HFF-Myc (cell line): ENCODE data around the gene DIP2B.

Experiments used
- DNase-seq: peaks from one replicate; pipeline ENCODE4 v3.0.0-alpha.2; 2011; ENCODE audit warnings: low read depth; ENCODE audit errors: extremely low read depth
- H3K4me3 ChIP-seq: replicated peaks from 2 replicates; pipeline ENCODE4 v1.5.1; 2011; ENCODE audit warnings: low read depth, mild to moderate bottlenecking, control low read depth, low read length
- TF ChIP-seq, protein P1 (sequence below): IDR thresholded peaks from 2 replicates; pipeline ENCODE4 v1.5.1; 2012; ENCODE audit warnings: mild to moderate bottlenecking, low read depth, low read length, control low read depth; ENCODE audit errors: missing control alignments

DIP2B gene

DNA sequence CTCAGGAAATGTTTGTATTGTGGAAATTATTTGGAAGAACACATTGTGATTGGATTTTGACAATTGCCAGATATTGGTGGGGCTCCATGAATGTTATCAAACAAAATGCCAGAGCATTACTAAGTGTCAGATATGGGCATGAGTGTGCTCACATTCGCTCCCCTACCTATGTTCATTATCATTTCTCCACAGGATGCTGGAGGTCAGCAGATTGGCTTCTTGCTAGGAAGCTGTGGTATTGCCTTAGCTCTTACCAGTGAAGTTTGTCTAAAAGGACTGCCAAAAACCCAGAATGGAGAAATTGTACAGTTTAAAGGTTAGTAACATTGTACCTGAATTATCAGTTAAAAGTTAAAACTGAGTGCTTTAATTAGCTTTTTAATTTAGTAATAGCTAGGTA, 180.9 kb downstream of the DIP2B start:
- H3K4me3 ChIP-seq: no peak overlapping the region
- no peak for DNase-seq
- TF ChIP-seq, protein P1, sequence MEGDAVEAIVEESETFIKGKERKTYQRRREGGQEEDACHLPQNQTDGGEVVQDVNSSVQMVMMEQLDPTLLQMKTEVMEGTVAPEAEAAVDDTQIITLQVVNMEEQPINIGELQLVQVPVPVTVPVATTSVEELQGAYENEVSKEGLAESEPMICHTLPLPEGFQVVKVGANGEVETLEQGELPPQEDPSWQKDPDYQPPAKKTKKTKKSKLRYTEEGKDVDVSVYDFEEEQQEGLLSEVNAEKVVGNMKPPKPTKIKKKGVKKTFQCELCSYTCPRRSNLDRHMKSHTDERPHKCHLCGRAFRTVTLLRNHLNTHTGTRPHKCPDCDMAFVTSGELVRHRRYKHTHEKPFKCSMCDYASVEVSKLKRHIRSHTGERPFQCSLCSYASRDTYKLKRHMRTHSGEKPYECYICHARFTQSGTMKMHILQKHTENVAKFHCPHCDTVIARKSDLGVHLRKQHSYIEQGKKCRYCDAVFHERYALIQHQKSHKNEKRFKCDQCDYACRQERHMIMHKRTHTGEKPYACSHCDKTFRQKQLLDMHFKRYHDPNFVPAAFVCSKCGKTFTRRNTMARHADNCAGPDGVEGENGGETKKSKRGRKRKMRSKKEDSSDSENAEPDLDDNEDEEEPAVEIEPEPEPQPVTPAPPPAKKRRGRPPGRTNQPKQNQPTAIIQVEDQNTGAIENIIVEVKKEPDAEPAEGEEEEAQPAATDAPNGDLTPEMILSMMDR: no peak

DNA sequence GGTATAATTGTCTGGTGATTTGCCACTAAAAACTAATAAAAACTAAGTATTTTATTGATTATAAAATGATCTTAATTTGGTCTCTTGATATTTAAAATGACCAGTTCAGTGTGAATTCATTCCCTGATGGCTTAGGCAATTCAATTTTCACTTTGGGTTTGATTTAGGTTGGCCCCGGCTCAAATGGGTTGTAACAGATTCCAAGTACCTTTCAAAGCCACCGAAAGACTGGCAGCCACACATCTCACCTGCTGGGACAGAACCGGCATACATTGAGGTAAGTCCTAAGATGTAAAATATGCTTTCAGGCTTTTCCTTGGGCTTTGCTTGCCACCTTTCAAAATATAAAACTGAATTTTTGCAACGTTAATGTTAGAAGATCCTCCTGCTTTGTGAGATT, 181.6 kb downstream of the DIP2B start:
- H3K4me3 ChIP-seq: no peak overlapping the region
- TF ChIP-seq, protein P1: no peak
- no peak for DNase-seq

- DNase-seq: no peak
- TF ChIP-seq, protein P1: no peak
- no peak overlapping the region for H3K4me3 ChIP-seq
Measured at GRCh38 chr12:50686976-50687375, 182.2 kb downstream of the DIP2B start.

DNA sequence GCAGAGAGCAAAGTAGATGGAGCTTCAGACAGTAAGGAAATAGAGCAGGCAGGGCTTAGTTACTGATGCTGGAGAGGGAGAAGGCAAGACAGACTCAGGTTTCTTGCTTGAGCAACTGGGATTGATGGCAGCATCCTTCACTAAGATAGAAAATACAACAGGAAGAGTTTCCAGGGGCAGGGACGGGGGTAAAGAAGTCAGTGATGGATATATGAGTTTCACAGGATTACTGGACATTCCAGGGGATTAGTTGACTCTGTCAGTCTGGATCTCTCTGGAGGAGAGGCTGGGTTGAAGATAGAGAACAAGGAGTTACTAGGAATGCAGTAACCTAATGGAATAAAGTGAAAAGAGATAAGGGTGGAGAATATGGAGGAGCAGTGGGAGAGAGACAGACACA, 184.7 kb downstream of the DIP2B start:
- TF ChIP-seq, protein P1: no peak
- H3K4me3 ChIP-seq: no peak overlapping the region
- DNase-seq: no peak

GRCh38 chr12:50690925-50691324, 186.1 kb downstream of the DIP2B start:
- DNase-seq: no peak
- TF ChIP-seq, protein P1: no peak
- no peak overlapping the region for H3K4me3 ChIP-seq

DNA sequence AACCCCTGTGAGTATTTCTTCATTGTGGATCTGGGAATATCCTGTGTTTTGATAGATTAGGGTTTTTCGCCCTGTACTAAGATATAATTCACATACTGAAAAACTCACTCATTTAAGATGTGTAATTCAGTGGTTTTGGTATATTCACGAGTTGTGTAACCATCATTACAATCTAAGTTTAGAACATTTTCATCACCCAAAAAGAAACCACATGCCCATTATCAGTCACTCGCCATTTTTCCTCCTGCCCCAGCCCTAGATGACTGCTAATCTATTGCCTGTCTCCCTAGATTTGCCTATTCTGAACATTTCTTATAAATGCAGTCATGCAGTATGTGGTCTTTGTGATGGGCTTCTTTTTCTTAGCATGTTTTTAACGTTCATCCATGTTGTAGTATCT, 191.2 kb downstream of the DIP2B start:
- DNase-seq: no peak
- H3K4me3 ChIP-seq: no peak overlapping the region
- TF ChIP-seq, protein P1: no peak

DNA sequence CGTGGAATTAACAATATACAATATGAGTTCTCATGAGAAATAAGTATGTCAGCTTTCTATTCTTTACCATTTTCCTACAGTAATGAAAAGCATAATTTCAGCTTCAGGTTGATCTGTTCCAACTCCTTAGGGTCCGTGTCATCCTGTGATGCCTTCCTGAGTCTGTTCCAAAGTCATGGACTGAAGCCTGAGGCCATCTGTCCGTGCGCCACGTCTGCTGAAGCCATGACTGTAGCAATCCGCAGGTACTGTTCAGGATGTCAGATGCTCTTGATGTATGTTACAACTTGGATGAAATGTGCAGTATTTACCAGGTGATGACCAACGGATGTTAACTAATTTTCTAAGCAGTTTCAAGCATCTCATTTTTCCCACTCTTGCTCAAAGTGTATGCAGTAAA, 192.1 kb downstream of the DIP2B start:
- no peak for DNase-seq
- H3K4me3 ChIP-seq: no peak overlapping the region
- TF ChIP-seq, protein P1: no peak
